Measurements from ENCODE around the gene SNX8. TPM values are rescaled to one million over a fixed set of nuclear protein-coding genes. Genes with fewer than 3 reads are reported as not detected.

SNX8 gene
- total and polyA plus RNA-seq, 9 of the 15 experiments (the other 6 are each of a cell fraction or from before 2014, with no cell fraction given), result 2.7 to 51.6 (median 16.9) TPM

- WGBS (ENCODE audit: insufficient coverage, low coverage, missing lambda C conversion rate), result 91% methylated on average over 7 of the region's 11 CpGs
- no TSS peak for BruUV-seq (replicated peaks)
- POLR2A ChIA-PET, result interaction anchor here (0.5 kb wide), 1 partner anchor 103 kb away, joined by 3 read pairs; no protein-coding TSS in a partner anchor
- intact Hi-C loops (cut with micrococcal nuclease), result no loop called here
- H3K79me2 ChIP-seq (ENCODE audit: control insufficient read depth, insufficient read depth, low read length), result peaks cover 21% of the 10 kb centered on the region
- DNase-seq (ENCODE audit: extremely low read depth in 1 of 4, low spot score in 3 of 4), result no peak
- no peak for ATAC-seq
- H2AFZ ChIP-seq (ENCODE audit: low read depth, low read length), result no peak overlapping the region
- H3K27ac ChIP-seq (ENCODE audit: extremely low read depth, low read depth, low read length), result no peak overlapping the region
- H3K9me1 ChIP-seq (ENCODE audit: control insufficient read depth, insufficient read depth, low read length), result no peaks in the 10 kb centered on the region
- FAIRE-seq, result no peak
- H3K4me1 ChIP-seq (replicated peaks in 1 of 2; ENCODE audit: control insufficient read depth in 2 of 2, insufficient read depth in 2 of 2, low read length in 2 of 2), result peaks cover 13 to 34% of the 10 kb centered on the region in 2 experiments
- in situ Hi-C loops (cut with MboI), result no loop called here
- no peak overlapping the region for H3K4me2 ChIP-seq (ENCODE audit: insufficient read depth, low read length)
- no peaks in the 10 kb centered on the region for H3K27me3 ChIP-seq (ENCODE audit: control insufficient read depth in 2 of 2, insufficient read depth in 2 of 2, low read length in 2 of 2)
- no peaks in the 10 kb centered on the region for H3K9me3 ChIP-seq (replicated peaks; ENCODE audit: control insufficient read depth, insufficient read depth, low read depth, low read length)
- H3K4me3 ChIP-seq, result no peak overlapping the region
- CTCF ChIA-PET (ENCODE audit: low intra/inter-chr PET ratio), result no interaction called here
- H3K9ac ChIP-seq (ENCODE audit: insufficient read depth in 1 of 2, low read depth in 2 of 2, low read length in 2 of 2), result peak overlapping the region in 1 of 2 experiments; percentile 28; a peak in 1 of 4 replicates
- peaks cover 21% of the 10 kb centered on the region for H4K20me1 ChIP-seq (replicated peaks; ENCODE audit: control insufficient read depth, insufficient read depth, low read length)
- TF ChIP-seq ZNF354B (CRISPR knock-in tag; IDR thresholded peaks at IDR 0.05) (no peak), IFI16 (CRISPR knock-in tag; IDR thresholded peaks at IDR 0.05) (no peak), HNRNPK (IDR thresholded peaks at IDR 0.05; ENCODE audit: low read depth, low read length, poor library complexity, severe bottlenecking) (no peak), SRF (CRISPR knock-in tag; IDR thresholded peaks at IDR 0.05) (no peak), E2F8 (IDR thresholded peaks at IDR 0.05; ENCODE audit: low read depth, partially characterized antibody) (no peak), NEUROD1 (IDR thresholded peaks at IDR 0.05; ENCODE audit: borderline replicate concordance, low read depth, low read length, partially characterized antibody) (no peak), YBX1 (IDR thresholded peaks at IDR 0.05) (no peak), SMAD1 (IDR thresholded peaks at IDR 0.05; ENCODE audit: low read depth, low read length, partially characterized antibody) (no peak), MBD1 (CRISPR knock-in tag; IDR thresholded peaks at IDR 0.05) (no peak), THRAP3 (IDR thresholded peaks at IDR 0.05; ENCODE audit: borderline replicate concordance) (no peak), MCM2 (IDR thresholded peaks at IDR 0.05; ENCODE audit: low read depth) (no peak), FOXJ2 (tag; IDR thresholded peaks at IDR 0.05) (no peak), POLR3A (IDR thresholded peaks at IDR 0.05; ENCODE audit: borderline replicate concordance, extremely low read depth, insufficient read depth, insufficient read length) (no peak), PBX2 (CRISPR knock-in tag; IDR thresholded peaks at IDR 0.05; ENCODE audit: low read depth) (no peak), PBX2 (tag; conservative IDR thresholded peaks at IDR 0.05; ENCODE audit: low read depth) (no peak)
- H3K36me3 ChIP-seq (ENCODE audit: control insufficient read depth, insufficient read depth, low read length), result peaks cover 33% of the 10 kb centered on the region; the same call in 2 of the 3 replicates
Observed at GRCh38 chr7:2278026-2278425, 36.2 kb downstream of the SNX8 start.

All from K562 (cell line).